ENCODE data around the gene PCYT2.

- TF ChIP-seq POLR2A (IDR thresholded peaks at IDR 0.05) (no peak), CTCF (IDR thresholded peaks at IDR 0.05) (no peak), POLR2AphosphoS5 (IDR thresholded peaks at IDR 0.05) (no peak), EP300 (IDR thresholded peaks at IDR 0.05; ENCODE audit: low read depth) (no peak)
These were observed 59.0 kb downstream of the PCYT2 start for GRCh38 chr17:81852237-81852636.
